OCI-LY1 (cell line): ENCODE measurements around the gene ERCC6L.

Experiments used
- CTCF ChIP-seq: fragments of 200-600 bp; sonication (generic), shearing (Covaris generic); IDR thresholded peaks from 2 replicates; pipeline ENCODE4 v1.5.1; 2017; ENCODE audit warnings: mild to moderate bottlenecking, antibody characterized with exemption, low read length, moderate library complexity, mixed read lengths
- EZH2 ChIP-seq: fragments of 200-600 bp; sonication (generic), shearing (Covaris generic); IDR thresholded peaks from 2 replicates; pipeline ENCODE4 v1.8.0; 2017; ENCODE audit warnings: borderline replicate concordance, mixed run types, mild to moderate bottlenecking, antibody characterized with exemption, low read length, moderate library complexity, mixed read lengths

GRCh38 chrX:72181178-72182125 is 57.4 kb downstream of the ERCC6L start, which contains the start of gene PIN4:
- TF ChIP-seq CTCF = no peak
- no peak for TF ChIP-seq EZH2
